HepG2 (cell line): Measurements from ENCODE around the gene DCAF4L1. TPM values are rescaled to one million over a fixed set of nuclear protein-coding genes. Genes with fewer than 3 reads are reported as not detected.

Experiments
- GABPB1 ChIP-seq: IDR thresholded peaks from 2 replicates; pipeline ENCODE4 v1.6.1; 2016; ENCODE audit warnings: mild to moderate bottlenecking, missing genetic modification reagents, moderate library complexity, missing compliant biosample characterization
- HCFC1 ChIP-seq: fragments of 150-350 bp; IDR thresholded peaks from 2 replicates; pipeline ENCODE4 v1.6.1; 2014; ENCODE audit warnings: low read depth, low read length
- KLF9 ChIP-seq: IDR thresholded peaks from 2 replicates; pipeline ENCODE4 v1.6.1; 2016; ENCODE audit warnings: low read depth
- NAIF1 ChIP-seq: sonication (generic); formaldehyde crosslinking; IDR thresholded peaks from 2 replicates; pipeline ENCODE4 v1.5.0; 2020; ENCODE audit warnings: mild to moderate bottlenecking, missing genetic modification reagents, borderline replicate concordance
- NFRKB ChIP-seq: fragments of 450-650 bp; IDR thresholded peaks from 2 replicates; pipeline ENCODE4 v1.6.1; 2017
- NFYC ChIP-seq: IDR thresholded peaks from 2 replicates; pipeline ENCODE4 v1.6.1; 2016; ENCODE audit warnings: missing genetic modification reagents, missing compliant biosample characterization
- POLR2AphosphoS2 ChIP-seq: IDR thresholded peaks from 2 replicates; pipeline ENCODE4 v1.6.1; 2011; ENCODE audit warnings: low read depth, low read length, improper control_type of control experiment
- RXRA ChIP-seq: sonication (generic); formaldehyde crosslinking; IDR thresholded peaks from 2 replicates; pipeline ENCODE4 v1.5.1; 2020; ENCODE audit warnings: missing genetic modification reagents
- SMARCC2 ChIP-seq: fragments of 450-650 bp; IDR thresholded peaks from 2 replicates; pipeline ENCODE4 v1.6.1; 2017; ENCODE audit warnings: antibody characterized with exemption, mild to moderate bottlenecking
- ZNF569 ChIP-seq: sonication (generic); formaldehyde crosslinking; IDR thresholded peaks from 2 replicates; pipeline ENCODE4 v1.5.0; 2020; ENCODE audit warnings: mild to moderate bottlenecking, missing genetic modification reagents, moderate library complexity, borderline replicate concordance
- ZNF703 ChIP-seq: sonication (generic); formaldehyde crosslinking; IDR thresholded peaks from 2 replicates; pipeline ENCODE4 v1.5.1; 2020; ENCODE audit warnings: missing genetic modification reagents, mild to moderate bottlenecking, moderate library complexity, borderline replicate concordance
- ZNF839 ChIP-seq: sonication (generic); formaldehyde crosslinking; IDR thresholded peaks from 2 replicates; pipeline ENCODE4 v1.4.0; 2020; ENCODE audit warnings: missing genetic modification reagents, mild to moderate bottlenecking, borderline replicate concordance
- ZNF878 ChIP-seq: sonication (generic); formaldehyde crosslinking; IDR thresholded peaks from 2 replicates; pipeline ENCODE4 v1.8.1; 2023; ENCODE audit warnings: mild to moderate bottlenecking, missing genetic modification reagents, moderate library complexity
- polyA plus RNA-seq, 8 experiments: library from polyadenylated mRNA; depleted of rRNA in 3 of 8; stranded (reverse) in 7 of 8; unstranded in 1 of 8; fragments of >200 nt; fragmentation: Illumina TruSeq in 4 of 8; extraction: Trizol in 4 of 8; gene quantifications; 2 replicates each; pipeline versions ENCODE4 v1.2.1 to v1.2.3, GENCODE V29; 2011 to 2016; ENCODE audit warnings: low read depth in 4 of 8, missing spikeins in 1 of 8, mixed read lengths in 1 of 8; ENCODE audit not compliant: insufficient read depth in 1 of 8
- total RNA-seq, 5 experiments: library from RNA; depleted of rRNA; stranded (reverse); fragments of >200 nt; fragmentation: Illumina TruSeq; extraction: Trizol; gene quantifications; 2 replicates each; pipeline ENCODE4 v1.2.3, GENCODE V29; 2016; ENCODE audit warnings: low read depth in 1 of 5
- TF ChIP-seq, protein P1 (sequence below): sonication (generic); formaldehyde crosslinking; IDR thresholded peaks from 2 replicates; pipeline ENCODE4 v1.4.0; 2020; ENCODE audit warnings: mild to moderate bottlenecking, missing genetic modification reagents
- TF ChIP-seq, protein P2 (sequence below): sonication (generic); formaldehyde crosslinking; IDR thresholded peaks from 2 replicates; pipeline ENCODE4 v1.8.1; 2023; ENCODE audit warnings: mild to moderate bottlenecking, inconsistent platforms, moderate library complexity, missing genetic modification reagents, borderline replicate concordance
- TF ChIP-seq, protein P3 (sequence below): sonication (generic); formaldehyde crosslinking; IDR thresholded peaks from 2 replicates; pipeline ENCODE4 v1.5.1; 2020; ENCODE audit warnings: missing genetic modification reagents, mild to moderate bottlenecking, borderline replicate concordance
- TF ChIP-seq, protein P4 (sequence below): sonication (generic); formaldehyde crosslinking; IDR thresholded peaks from one replicate; pipeline ENCODE4 v1.5.1; 2020; ENCODE audit warnings: mild to moderate bottlenecking, missing genetic modification reagents; ENCODE audit errors: not compliant biosample characterization

The DCAF4L1 gene
- total and polyA plus RNA-seq, 2 of the 13 experiments (the other 11 are each of a cell fraction or from before 2014, with no cell fraction given), result 0.05 to 0.09 TPM

DNA sequence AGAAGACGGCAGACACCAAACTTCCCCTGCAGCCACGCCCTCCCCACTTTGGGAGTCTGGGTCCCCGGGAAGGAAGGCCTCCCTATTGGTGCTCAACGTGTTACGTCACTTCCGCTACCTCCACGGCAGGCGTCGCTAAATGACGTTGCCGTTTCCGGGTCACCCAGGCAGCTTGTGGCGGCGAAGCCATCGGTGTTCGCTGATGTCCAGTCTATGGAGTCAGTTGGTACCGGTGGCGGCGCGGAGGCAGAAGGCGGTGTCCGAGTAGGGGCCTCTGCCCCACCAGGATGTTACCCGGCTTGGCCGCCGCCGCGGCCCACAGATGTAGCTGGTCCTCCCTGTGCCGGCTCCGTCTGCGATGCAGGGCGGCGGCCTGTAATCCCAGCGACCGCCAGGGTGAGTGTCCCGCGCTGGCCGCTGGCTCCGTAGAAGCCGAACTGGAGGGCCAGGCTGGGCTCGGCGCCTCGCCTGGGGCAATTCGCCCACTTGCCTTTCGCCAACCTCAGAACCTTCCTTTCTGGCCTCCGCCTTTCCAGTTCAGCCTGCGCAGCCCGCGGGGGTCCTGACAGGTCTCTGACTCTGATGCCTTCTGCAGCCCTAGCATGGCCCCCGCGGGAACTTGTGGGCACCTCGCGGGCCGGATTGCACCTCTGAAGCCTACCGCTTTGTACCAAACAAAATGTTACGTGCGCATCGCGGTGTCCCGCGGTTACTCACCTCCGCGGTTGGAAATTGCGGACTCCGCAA lies 9.0 kb downstream of the DCAF4L1 start, which contains the start of gene SLC30A9 (continued):
- TF ChIP-seq NFRKB, result no peak
- TF ChIP-seq RXRA (CRISPR knock-in tag), result peak; percentile 74
- TF ChIP-seq SMARCC2, result no peak
- TF ChIP-seq, protein P1, sequence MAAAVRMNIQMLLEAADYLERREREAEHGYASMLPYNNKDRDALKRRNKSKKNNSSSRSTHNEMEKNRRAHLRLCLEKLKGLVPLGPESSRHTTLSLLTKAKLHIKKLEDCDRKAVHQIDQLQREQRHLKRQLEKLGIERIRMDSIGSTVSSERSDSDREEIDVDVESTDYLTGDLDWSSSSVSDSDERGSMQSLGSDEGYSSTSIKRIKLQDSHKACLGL (CRISPR knock-in tag), result no peak
- TF ChIP-seq, protein P2, sequence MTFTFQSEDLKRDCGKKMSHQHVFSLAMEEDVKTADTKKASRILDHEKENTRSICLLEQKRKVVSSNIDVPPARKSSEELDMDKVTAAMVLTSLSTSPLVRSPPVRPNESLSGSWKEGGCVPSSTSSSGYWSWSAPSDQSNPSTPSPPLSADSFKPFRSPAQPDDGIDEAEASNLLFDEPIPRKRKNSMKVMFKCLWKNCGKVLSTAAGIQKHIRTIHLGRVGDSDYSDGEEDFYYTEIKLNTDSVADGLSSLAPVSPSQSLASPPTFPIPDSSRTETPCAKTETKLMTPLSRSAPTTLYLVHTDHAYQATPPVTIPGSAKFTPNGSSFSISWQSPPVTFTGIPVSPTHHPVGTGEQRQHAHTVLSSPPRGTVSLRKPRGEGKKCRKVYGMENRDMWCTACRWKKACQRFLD (CRISPR knock-in tag), result no peak
- no peak for TF ChIP-seq ZNF878
- TF ChIP-seq KLF9, result no peak
- no peak for TF ChIP-seq POLR2AphosphoS2
- TF ChIP-seq, protein P3, sequence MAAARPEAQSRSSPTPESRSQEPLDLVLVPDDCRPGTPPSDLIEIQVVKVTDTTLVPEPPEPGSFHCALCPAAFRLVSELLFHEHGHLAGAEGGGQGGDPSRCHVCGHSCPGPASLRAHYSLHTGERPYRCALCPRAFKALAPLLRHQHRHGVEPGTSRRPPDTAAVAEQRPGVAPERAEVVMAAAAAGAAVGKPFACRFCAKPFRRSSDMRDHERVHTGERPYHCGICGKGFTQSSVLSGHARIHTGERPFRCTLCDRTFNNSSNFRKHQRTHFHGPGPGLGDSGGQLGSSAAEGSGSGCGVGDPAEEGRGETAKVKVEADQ, result no peak
- peak; percentile 79 for TF ChIP-seq NFYC
- TF ChIP-seq ZNF839, result peak; percentile 87; the same call in 1 of the 2 replicates
- 0 out of 2 replicates have a peak, but pooled peaks have one; percentile 51 for TF ChIP-seq ZNF569 (CRISPR knock-in tag)
- TF ChIP-seq GABPB1, result peak; percentile 98
- TF ChIP-seq ZNF703 (CRISPR knock-in tag), result no peak; the same call in 1 of the 2 replicates
- TF ChIP-seq HCFC1, result peak; percentile 29; the same call in 1 of the 2 replicates
- TF ChIP-seq NAIF1 (CRISPR knock-in tag), result peak; percentile 88
- TF ChIP-seq, protein P4, sequence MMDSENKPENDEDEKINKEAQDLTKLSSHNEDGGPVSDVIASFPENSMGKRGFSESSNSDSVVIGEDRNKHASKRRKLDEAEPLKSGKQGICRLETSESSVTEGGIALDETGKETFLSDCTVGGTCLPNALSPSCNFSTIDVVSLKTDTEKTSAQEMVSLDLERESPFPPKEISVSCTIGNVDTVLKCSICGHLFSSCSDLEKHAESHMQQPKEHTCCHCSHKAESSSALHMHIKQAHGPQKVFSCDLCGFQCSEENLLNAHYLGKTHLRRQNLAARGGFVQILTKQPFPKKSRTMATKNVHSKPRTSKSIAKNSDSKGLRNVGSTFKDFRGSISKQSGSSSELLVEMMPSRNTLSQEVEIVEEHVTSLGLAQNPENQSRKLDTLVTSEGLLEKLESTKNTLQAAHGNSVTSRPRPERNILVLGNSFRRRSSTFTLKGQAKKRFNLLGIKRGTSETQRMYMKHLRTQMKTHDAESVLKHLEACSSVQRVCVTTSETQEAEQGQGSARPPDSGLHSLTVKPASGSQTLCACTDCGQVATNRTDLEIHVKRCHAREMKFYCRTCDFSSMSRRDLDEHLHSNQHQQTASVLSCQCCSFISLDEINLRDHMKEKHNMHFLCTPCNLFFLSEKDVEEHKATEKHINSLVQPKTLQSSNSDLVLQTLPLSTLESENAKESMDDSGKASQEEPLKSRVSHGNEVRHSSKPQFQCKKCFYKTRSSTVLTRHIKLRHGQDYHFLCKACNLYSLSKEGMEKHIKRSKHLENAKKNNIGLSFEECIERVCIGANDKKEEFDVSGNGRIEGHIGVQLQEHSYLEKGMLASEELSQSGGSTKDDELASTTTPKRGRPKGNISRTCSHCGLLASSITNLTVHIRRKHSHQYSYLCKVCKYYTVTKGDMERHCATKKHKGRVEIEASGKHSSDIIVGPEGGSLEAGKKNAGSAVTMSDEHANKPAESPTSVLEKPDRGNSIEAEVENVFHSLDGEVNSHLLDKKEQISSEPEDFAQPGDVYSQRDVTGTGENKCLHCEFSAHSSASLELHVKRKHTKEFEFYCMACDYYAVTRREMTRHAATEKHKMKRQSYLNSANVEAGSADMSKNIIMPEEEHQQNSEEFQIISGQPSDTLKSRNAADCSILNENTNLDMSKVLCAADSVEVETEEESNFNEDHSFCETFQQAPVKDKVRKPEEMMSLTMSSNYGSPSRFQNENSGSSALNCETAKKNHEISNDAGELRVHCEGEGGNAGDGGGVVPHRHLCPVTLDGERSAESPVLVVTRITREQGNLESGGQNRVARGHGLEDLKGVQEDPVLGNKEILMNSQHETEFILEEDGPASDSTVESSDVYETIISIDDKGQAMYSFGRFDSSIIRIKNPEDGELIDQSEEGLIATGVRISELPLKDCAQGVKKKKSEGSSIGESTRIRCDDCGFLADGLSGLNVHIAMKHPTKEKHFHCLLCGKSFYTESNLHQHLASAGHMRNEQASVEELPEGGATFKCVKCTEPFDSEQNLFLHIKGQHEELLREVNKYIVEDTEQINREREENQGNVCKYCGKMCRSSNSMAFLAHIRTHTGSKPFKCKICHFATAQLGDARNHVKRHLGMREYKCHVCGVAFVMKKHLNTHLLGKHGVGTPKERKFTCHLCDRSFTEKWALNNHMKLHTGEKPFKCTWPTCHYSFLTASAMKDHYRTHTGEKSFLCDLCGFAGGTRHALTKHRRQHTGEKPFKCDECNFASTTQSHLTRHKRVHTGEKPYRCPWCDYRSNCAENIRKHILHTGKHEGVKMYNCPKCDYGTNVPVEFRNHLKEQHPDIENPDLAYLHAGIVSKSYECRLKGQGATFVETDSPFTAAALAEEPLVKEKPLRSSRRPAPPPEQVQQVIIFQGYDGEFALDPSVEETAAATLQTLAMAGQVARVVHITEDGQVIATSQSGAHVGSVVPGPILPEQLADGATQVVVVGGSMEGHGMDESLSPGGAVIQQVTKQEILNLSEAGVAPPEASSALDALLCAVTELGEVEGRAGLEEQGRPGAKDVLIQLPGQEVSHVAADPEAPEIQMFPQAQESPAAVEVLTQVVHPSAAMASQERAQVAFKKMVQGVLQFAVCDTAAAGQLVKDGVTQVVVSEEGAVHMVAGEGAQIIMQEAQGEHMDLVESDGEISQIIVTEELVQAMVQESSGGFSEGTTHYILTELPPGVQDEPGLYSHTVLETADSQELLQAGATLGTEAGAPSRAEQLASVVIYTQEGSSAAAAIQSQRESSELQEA (CRISPR knock-in tag), result peak; percentile 43
